Stimulated activated naive CD8-positive, alpha-beta T cell treated with anti-CD3 and anti-CD28 coated beads, Interleukin-15, Interleukin-2, amounts not matched to agents 100 ng/mL and 50 ng/mL, for 24 hours (primary cell): ENCODE data around the gene UPB1.

Experiments used
- H3K27ac Mint-ChIP-seq: one replicate; pipeline ENCODE4 v1.8.0; 2021; ENCODE audit warnings: mild to moderate bottlenecking, mixed read lengths
- H3K27me3 Mint-ChIP-seq: one replicate; pipeline ENCODE4 v1.8.0; 2021; ENCODE audit warnings: mixed read lengths
- H3K36me3 Mint-ChIP-seq: one replicate; pipeline ENCODE4 v1.8.0; 2021; ENCODE audit warnings: low read depth, mixed read lengths
- H3K4me1 Mint-ChIP-seq: one replicate; pipeline ENCODE4 v1.8.0; 2021; ENCODE audit warnings: low read depth, mixed read lengths
- H3K4me3 Mint-ChIP-seq: one replicate; pipeline ENCODE4 v1.8.0; 2021; ENCODE audit warnings: mild to moderate bottlenecking, mixed read lengths
- H3K9me3 Mint-ChIP-seq: one replicate; pipeline ENCODE4 v1.8.0; 2021; ENCODE audit warnings: mixed read lengths

UPB1 gene

GRCh38 chr22:24494528-24495364, at the start of gene UPB1:
UPB1 (plus strand) TSS chr22:24495332; CDS start chr22:24495404, 72 bp downstream.
- H3K27me3 Mint-ChIP-seq, result peaks cover 27% of the 10 kb centered on the region
- H3K9me3 Mint-ChIP-seq, result no peaks in the 10 kb centered on the region
- H3K4me3 Mint-ChIP-seq, result no peak within 1 kb of the TSS
- peaks cover 13% of the 10 kb centered on the region for H3K4me1 Mint-ChIP-seq
- H3K36me3 Mint-ChIP-seq, result no peaks in the 10 kb centered on the region
- no peak within 1 kb of the TSS for H3K27ac Mint-ChIP-seq

DNA sequence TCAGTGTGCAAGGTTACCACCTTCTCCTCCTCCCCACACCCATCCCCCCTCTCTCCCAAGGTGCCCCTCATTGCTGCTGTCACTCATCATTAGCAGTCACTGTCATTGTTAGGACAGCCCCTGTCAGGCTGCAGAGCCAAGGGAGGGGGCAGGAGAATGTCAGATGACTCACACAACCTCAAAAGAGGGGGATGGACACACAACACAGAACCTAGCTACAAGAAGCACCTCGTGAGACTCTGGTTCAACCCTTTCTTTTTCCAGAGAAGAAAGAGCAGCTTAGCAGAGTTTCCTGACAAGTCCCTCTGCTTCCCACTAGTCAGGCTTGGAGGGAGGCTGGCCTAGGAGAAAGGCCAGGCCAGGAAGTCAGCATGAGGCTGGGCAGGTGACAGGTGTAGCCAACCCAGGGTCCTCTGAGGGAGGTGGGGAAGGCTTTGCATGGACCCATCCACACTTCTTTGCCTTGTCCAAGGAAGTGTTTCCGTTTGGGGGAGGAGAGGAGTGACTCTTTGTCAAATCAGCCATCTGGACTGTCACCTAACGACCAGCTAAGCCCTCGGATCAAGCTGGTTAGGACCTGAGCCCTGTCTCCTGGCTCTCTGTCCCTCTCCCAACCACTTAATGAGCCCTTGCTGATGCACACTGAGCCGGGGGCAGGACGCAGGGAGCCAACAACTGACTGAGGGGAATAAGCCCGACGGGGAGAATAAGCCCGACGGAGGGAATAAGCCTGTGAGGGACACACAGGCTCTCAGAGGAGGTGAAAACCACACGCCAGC, 49.5 kb upstream of the UPB1 start:
- Mint-ChIP-seq H3K4me1 (peaks cover 61% of the 10 kb centered on the region), H3K27me3 (no peaks in the 10 kb centered on the region), H3K36me3 (peaks cover 28% of the 10 kb centered on the region), H3K4me3 (peak overlapping the region; percentile 31), H3K27ac (peak overlapping the region; percentile 79), H3K9me3 (no peaks in the 10 kb centered on the region)

GRCh38 chr22:24446260-24446611, 48.9 kb upstream of the UPB1 start:
- no peak overlapping the region for H3K4me3 Mint-ChIP-seq
- peak overlapping the region; percentile 79 for H3K27ac Mint-ChIP-seq
- no peaks in the 10 kb centered on the region for H3K9me3 Mint-ChIP-seq
- no peaks in the 10 kb centered on the region for H3K27me3 Mint-ChIP-seq
- peaks cover 56% of the 10 kb centered on the region for H3K4me1 Mint-ChIP-seq
- H3K36me3 Mint-ChIP-seq, result peaks cover 22% of the 10 kb centered on the region

- H3K9me3 Mint-ChIP-seq, result no peaks in the 10 kb centered on the region
- H3K4me3 Mint-ChIP-seq, result no peak overlapping the region
- no peaks in the 10 kb centered on the region for H3K27me3 Mint-ChIP-seq
- peaks cover 17% of the 10 kb centered on the region for H3K4me1 Mint-ChIP-seq
- no peak overlapping the region for H3K27ac Mint-ChIP-seq
- H3K36me3 Mint-ChIP-seq, result no peaks in the 10 kb centered on the region
Observed at GRCh38 chr22:24450610-24451009, 44.5 kb upstream of the UPB1 start.

DNA sequence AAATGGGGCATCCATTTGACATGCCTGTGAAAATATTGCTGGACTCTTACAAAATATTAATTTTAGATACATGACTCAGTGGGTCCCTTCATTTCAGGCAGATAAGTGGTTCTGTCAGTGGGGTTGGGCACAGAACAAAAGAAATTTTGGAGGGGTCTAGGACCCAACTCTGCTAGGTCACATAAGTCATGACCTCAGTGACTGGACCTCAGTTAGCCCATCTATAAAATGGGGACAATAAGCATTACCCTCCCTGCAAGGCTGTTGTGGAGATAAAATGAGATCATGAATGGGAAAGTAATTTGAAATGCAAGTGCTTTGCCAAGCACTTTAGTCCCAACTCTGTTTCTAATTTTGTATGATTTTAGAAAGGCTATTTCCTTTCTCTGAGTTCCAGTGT, 44.0 kb upstream of the UPB1 start:
- H3K9me3 Mint-ChIP-seq, result no peaks in the 10 kb centered on the region
- no peak overlapping the region for H3K27ac Mint-ChIP-seq
- H3K36me3 Mint-ChIP-seq, result no peaks in the 10 kb centered on the region
- H3K27me3 Mint-ChIP-seq, result no peaks in the 10 kb centered on the region
- peaks cover 11% of the 10 kb centered on the region for H3K4me1 Mint-ChIP-seq
- H3K4me3 Mint-ChIP-seq, result no peak overlapping the region

DNA sequence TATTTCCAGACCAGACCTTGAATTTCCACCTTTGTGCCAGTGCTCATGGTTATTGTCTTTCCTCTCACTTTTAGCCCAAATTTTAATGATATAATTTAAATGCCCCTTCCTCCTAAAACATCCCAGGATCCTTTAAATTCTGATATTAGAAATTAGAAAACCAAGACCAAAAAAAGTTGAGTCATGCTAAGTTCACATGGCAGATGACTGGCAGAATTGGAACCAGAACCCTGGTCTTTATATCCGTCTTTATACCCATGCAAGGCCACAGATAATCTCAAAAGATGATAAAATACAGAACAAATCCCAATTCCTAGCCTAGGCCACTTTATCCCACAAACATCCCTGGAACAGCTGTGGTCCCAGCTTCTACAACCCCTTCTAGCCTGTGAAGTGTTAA, 41.3 kb upstream of the UPB1 start:
- Mint-ChIP-seq H3K4me3 (no peak overlapping the region), H3K4me1 (peaks cover 4% of the 10 kb centered on the region), H3K27me3 (no peaks in the 10 kb centered on the region), H3K9me3 (no peaks in the 10 kb centered on the region), H3K36me3 (no peaks in the 10 kb centered on the region), H3K27ac (no peak overlapping the region)

GRCh38 chr22:24455039-24455438, 40.1 kb upstream of the UPB1 start:
- Mint-ChIP-seq H3K27ac (no peak overlapping the region), H3K36me3 (no peaks in the 10 kb centered on the region), H3K27me3 (no peaks in the 10 kb centered on the region)

DNA sequence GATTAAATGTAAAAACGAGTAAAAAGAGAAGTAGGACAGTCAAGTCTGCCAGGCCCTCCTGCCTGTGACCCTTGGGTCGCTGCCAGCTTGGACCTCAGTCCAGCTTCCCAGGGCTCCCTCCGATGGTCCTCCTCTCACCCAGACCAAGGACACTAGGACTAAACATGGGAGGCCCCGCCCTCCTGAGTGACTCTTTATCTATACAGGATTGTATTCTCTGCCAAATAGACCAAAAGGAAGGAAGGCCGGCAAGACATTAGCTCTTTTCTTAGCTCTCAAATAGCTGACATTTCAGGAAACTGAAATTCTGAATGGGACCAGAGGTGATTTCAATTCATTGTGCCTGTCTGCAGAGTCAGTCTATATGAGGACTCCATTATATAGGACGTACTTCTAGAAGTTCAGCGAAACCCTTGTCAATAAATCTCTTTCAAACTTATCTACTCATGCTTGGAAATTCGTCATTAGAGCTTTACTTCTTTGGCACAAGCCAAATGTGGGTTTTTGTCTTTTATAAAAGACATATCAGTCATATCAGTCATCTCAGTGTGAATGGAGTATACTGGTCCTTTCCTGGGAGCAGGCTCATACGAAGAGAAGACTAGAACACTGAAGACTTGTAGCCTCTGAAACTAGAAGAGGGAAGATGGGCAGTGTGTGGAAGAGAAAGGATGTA, 39.2 kb upstream of the UPB1 start:
- Mint-ChIP-seq H3K36me3 (no peaks in the 10 kb centered on the region), H3K4me1 (peaks cover 2% of the 10 kb centered on the region), H3K4me3 (no peak overlapping the region), H3K27ac (no peak overlapping the region), H3K27me3 (no peaks in the 10 kb centered on the region), H3K9me3 (no peaks in the 10 kb centered on the region)

More at GRCh38 chr22:24455039-24455438, 40.1 kb upstream of the UPB1 start:
- Mint-ChIP-seq H3K4me3 (no peak overlapping the region), H3K4me1 (peaks cover 4% of the 10 kb centered on the region), H3K9me3 (no peaks in the 10 kb centered on the region)

DNA sequence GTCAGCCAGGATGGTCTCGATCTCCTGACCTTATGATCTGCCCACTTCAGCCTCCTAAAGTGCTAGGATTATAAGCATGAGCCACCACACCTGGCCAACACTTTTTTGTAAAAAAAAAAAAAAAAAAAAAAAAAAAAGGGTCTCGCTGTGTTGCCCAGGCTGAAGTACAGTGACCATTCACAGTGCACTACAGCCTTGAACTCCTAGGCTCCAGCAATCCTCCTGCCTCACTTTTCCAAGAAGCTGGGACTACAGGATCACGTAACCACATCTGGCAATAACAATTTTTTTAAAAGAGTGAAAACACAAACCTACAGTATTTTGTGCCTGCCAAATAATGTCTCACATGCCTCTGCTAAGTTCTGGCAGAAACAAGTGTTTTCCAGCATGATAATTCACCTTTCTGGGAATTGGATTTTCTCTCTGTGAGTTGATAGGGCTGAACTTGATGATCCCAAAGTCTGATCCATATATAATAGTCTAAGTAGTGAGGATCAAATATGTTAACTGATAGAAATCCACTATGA, 37.2 kb upstream of the UPB1 start:
- Mint-ChIP-seq H3K4me3 (no peak overlapping the region), H3K4me1 (peaks cover 4% of the 10 kb centered on the region), H3K27ac (no peak overlapping the region), H3K27me3 (no peaks in the 10 kb centered on the region), H3K9me3 (no peaks in the 10 kb centered on the region), H3K36me3 (no peaks in the 10 kb centered on the region)

GRCh38 chr22:24459911-24460310, 35.2 kb upstream of the UPB1 start:
- Mint-ChIP-seq H3K9me3 (no peaks in the 10 kb centered on the region), H3K27me3 (no peaks in the 10 kb centered on the region), H3K27ac (no peak overlapping the region), H3K36me3 (no peaks in the 10 kb centered on the region), H3K4me1 (peaks cover 4% of the 10 kb centered on the region), H3K4me3 (no peak overlapping the region)

- Mint-ChIP-seq H3K9me3 (no peaks in the 10 kb centered on the region), H3K27me3 (no peaks in the 10 kb centered on the region), H3K4me3 (no peak overlapping the region), H3K36me3 (no peaks in the 10 kb centered on the region), H3K27ac (no peak overlapping the region), H3K4me1 (peaks cover 8% of the 10 kb centered on the region)
Observed at GRCh38 chr22:24460418-24461089, 34.6 kb upstream of the UPB1 start.

- H3K27ac Mint-ChIP-seq, result no peak overlapping the region
- H3K27me3 Mint-ChIP-seq, result no peaks in the 10 kb centered on the region
- peaks cover 12% of the 10 kb centered on the region for H3K4me1 Mint-ChIP-seq
- no peak overlapping the region for H3K4me3 Mint-ChIP-seq
- H3K36me3 Mint-ChIP-seq, result no peaks in the 10 kb centered on the region
- H3K9me3 Mint-ChIP-seq, result no peaks in the 10 kb centered on the region
Observed at GRCh38 chr22:24463071-24463760, 31.9 kb upstream of the UPB1 start.

- Mint-ChIP-seq H3K27me3 (no peaks in the 10 kb centered on the region), H3K4me3 (no peak overlapping the region), H3K27ac (no peak overlapping the region), H3K36me3 (no peaks in the 10 kb centered on the region), H3K4me1 (peaks cover 12% of the 10 kb centered on the region), H3K9me3 (no peaks in the 10 kb centered on the region)
Observed at GRCh38 chr22:24465566-24465965, 29.6 kb upstream of the UPB1 start.

GRCh38 chr22:24465975-24466374, 29.2 kb upstream of the UPB1 start:
- Mint-ChIP-seq H3K27me3 (no peaks in the 10 kb centered on the region), H3K4me3 (no peak overlapping the region), H3K4me1 (peaks cover 8% of the 10 kb centered on the region), H3K9me3 (no peaks in the 10 kb centered on the region), H3K36me3 (no peaks in the 10 kb centered on the region), H3K27ac (no peak overlapping the region)
